Choroid plexus epithelial cell (primary cell): Measurements from ENCODE around the gene SH3D19.

Experiments
- DNase-seq: peaks from one replicate; pipeline ENCODE4 v3.0.0-alpha.2; 2010; ENCODE audit warnings: low read depth
- H3K4me3 ChIP-seq: 2 replicates; pipeline ENCODE4 v1.5.1; 2011; ENCODE audit warnings: low read depth, mild to moderate bottlenecking, control low read depth, low read length, moderate library complexity
- TF ChIP-seq, protein P1 (sequence below): conservative IDR thresholded peaks from 2 replicates; pipeline ENCODE4 v1.5.1; 2011; ENCODE audit warnings: low read depth, mild to moderate bottlenecking, control low read depth, inconsistent platforms, low read length, moderate library complexity

Gene SH3D19

DNA sequence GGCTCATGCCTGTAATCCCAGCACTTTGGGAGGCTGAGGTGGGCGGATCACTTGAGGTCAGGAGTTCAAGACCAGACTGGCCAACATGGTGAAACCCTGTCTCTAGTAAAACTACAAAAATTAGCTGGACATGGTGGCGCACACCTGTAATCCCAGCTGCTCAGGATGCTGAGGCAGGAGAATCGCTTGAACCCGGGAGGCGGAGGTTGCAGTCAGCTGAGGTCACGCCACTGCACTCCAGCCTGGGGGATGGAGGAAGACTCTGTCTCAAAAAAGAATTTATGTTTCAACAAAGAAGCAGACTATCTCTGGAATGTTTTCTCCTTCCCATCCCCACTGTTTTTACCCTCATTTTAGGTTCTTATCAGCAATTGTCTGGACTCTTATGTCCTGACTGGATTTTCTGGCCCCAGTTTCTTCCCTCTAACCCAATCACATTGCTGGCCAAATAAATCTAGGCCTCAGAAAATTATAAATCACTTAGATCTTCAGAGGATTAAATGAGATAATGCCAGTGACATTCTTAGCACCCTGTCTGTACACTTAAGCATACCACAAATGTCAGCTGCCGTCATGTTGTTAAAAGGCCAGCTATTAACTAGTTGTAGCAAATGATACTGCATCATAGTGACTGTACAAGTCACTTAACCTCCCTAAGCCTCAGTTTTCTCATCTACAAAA, 93.3 kb downstream of the SH3D19 start:
- DNase-seq, result peak; percentile 20
- no peak overlapping the region for H3K4me3 ChIP-seq
- TF ChIP-seq, protein P1, sequence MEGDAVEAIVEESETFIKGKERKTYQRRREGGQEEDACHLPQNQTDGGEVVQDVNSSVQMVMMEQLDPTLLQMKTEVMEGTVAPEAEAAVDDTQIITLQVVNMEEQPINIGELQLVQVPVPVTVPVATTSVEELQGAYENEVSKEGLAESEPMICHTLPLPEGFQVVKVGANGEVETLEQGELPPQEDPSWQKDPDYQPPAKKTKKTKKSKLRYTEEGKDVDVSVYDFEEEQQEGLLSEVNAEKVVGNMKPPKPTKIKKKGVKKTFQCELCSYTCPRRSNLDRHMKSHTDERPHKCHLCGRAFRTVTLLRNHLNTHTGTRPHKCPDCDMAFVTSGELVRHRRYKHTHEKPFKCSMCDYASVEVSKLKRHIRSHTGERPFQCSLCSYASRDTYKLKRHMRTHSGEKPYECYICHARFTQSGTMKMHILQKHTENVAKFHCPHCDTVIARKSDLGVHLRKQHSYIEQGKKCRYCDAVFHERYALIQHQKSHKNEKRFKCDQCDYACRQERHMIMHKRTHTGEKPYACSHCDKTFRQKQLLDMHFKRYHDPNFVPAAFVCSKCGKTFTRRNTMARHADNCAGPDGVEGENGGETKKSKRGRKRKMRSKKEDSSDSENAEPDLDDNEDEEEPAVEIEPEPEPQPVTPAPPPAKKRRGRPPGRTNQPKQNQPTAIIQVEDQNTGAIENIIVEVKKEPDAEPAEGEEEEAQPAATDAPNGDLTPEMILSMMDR, result no peak

DNA sequence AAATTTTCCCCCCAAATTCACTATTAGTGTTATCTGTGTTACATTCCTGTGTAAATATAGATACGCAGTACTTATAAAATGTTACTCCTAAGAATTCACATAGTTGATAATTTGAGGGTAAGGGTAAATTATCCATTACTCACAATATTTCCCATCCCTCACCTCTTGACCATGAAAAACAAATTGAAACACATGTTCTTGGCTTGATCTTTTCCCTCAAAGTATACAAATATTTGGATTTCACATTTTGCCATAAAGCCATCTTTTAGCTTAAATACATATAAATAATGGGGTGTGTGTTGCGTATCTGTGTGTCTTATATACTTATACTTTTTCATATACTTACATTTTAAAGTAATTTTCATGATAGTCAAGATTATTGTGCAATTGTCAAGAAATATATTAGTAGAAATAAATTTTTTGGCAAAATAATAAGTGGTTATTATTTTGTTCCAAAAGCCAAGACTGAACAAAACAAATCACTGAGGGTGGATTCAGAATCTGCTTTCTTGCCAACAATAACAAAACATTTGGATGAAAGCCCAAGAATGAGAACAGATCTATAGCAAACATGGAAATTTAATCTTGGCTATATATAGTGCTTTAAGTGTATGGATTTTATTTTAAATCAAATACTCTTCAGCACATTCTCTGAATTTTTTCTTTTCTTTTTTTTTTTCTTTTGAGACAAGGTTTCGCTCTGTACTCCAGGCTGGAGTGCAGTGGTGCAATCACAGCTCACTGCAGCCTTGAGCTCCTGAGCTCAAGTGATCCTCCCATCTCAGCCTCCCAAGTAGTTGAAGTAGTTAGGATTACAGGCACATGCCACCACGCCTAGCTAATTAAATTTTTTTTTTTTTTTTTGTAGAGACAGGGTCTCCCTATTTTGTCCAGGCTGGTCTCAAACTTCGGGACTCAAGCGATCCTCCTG, 97.0 kb downstream of the SH3D19 start:
- H3K4me3 ChIP-seq, result no peak overlapping the region
- peak; percentile 79 for DNase-seq
- TF ChIP-seq, protein P1, result no peak

DNA sequence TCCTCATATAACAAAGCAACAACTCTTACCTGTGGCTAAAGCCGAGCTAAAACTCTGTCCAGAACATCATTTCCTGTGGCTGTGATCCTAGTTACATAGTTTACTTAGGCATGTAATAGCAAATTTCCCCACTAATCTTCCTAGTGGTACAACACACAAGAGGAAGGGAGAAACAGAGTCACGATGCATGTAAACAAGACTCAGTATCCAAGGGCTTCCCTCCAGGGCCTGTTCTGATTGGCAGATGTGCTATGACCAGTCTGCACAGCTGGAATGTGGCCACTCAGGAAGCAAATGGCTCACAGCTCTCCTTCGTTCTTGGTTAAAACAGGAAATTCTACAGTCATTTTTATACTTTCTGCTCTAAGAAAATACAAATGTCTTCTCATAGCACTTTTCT, 97.7 kb downstream of the SH3D19 start:
- TF ChIP-seq, protein P1, result no peak
- peak; percentile 99 for DNase-seq
- H3K4me3 ChIP-seq, result peak overlapping the region; percentile 58

DNA sequence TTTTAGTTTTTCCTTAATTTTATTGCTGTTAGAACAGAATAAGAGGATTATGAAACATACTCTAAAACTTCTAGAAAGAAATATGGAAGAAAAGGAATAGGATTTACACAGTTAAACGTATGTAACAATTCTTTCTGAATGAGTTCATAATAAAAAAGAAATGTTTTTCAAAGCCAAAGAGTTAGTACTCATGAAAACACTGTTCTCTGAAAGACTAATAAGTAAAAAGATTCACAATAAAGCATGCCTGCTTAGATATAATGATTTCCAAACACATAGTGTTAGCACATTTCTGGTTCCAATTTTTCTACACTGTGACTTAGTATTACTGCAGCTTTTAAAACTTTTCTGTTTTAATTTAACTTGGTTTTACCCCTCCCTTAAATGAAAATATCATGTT, 98.2 kb downstream of the SH3D19 start:
- peak overlapping the region; percentile 58 for H3K4me3 ChIP-seq
- no peak for DNase-seq
- TF ChIP-seq, protein P1, result no peak

DNA sequence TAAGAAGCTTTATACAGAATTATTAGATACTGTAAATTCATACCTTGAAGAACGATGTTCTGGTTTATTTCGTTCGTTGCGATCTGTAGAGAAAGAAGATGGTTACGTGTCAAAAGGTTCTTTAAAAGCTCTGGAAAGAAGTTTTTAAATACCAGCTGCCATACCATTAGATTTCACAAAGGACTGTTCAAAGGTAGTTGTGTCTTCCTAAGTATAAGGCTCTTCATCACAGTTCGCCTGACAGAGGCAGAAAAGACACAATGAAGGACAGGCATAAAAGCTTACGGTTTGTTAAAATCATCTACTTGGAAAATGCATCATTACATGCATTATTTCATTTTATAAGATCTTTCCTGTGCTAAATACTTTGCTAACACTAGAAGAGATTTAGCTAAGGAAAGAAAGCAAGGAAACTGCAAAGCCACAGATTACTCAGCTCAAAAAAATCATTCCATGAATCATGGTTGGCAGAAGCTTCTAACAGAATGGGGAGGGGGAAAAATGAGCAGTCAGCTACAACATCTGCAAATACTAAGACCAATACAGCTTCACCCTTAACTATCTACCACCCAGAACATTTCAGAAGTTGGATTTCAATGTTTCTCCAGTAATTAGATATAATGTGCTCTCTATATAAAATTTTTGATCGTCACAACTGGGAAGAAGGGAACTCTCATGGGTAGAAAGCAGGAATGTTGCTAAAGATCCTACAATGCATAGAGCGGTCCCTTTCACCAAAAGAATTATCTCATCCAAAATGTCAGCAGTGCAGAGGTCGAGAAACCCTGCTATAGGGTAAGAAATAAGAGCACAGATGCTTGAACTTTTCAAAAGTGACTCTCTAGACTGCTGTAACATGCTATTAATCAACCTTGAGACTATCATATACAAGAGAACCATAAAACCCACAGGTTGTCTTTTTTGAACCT, 99.1 kb downstream of the SH3D19 start:
- peak overlapping the region; percentile 58 for H3K4me3 ChIP-seq
- DNase-seq, result peak; percentile 93
- TF ChIP-seq, protein P1, result no peak

DNA sequence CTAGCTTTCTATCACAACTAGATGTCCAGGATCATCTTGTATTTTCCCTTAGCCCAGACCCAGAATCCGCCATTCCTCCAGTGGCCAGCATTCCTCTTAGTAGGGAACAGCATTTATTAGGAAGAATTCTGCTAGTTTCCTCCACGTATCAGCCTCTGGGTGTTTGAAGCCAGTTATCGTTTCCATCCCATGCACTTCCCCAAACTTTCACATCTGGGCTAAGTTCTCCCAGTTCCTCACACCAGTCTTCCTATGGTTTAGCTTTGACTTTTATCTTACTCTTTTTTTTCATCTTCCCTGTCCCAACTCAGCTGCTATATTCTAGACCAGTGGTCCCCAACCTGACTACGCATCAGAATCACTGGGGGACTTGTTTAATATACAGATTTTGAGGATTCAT, 101.9 kb downstream of the SH3D19 start:
- H3K4me3 ChIP-seq, result no peak overlapping the region
- TF ChIP-seq, protein P1, result no peak
- DNase-seq, result no peak
